GM21526 (cell line): ENCODE data around the gene RBKS.

ENCODE experiments used
- ATAC-seq: cut with Tn5 transposase; IDR thresholded peaks from one replicate; pipeline ENCODE4 v1.9.1; 2021; ENCODE audit warnings: moderate library complexity; ENCODE audit not compliant: unreplicated experiment, low FRiP score

The RBKS gene

DNA sequence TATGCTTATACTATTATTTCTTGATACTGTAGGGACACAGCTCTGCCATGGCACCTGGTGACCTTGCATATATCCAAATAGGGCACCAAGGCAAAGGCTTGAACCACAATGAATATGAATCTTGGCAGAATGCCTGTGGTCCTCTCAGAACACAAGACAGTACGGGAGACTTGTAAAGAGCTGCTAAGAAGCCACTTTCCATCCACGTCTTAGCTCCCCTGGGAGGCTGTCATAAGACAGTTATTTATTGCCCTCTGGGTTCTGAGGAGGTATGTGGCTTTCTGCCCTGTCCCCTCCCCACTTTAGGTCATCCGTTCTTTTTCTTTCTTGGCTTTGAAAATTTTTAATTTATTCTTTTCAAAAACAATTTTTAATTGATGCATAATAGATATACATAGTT, 148.5 kb downstream of the RBKS start:
- no peak for ATAC-seq

- no peak for ATAC-seq
Observed at GRCh38 chr2:27739058-27739373, 151.2 kb downstream of the RBKS start.

DNA sequence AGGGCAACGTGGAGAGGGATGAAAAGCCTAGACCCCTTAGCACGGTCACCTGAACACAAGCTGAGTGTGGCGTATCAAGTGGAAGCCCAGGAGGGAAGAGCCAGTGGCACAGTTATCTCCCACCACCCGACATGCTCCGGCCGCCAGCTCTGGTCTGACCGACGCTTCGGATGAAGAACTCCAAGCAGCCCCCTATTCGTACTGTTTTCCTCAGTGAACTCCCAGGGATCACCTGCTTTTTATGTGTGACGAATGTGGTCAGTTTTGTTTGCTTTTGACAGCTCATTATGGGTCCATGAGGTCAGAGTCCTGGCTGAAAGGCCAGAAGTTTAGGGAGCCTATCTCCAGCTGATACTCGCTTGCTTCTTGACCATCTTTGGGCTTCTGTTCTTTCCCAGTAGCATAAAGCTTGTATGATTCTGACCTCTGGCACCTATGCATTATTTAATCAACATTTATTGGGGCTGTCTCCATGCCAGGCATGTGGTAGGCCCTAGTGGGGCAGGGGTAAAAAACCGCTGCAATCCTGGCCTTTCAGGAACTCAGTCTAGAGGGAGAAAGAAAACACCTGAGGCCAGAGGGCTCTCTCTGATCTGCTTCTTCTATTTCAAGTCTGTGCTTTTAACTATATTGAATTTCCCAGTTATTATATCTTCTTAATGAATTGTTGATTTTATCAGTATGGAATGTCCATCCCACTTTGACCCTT, 151.7 kb downstream of the RBKS start:
- ATAC-seq = no peak

DNA sequence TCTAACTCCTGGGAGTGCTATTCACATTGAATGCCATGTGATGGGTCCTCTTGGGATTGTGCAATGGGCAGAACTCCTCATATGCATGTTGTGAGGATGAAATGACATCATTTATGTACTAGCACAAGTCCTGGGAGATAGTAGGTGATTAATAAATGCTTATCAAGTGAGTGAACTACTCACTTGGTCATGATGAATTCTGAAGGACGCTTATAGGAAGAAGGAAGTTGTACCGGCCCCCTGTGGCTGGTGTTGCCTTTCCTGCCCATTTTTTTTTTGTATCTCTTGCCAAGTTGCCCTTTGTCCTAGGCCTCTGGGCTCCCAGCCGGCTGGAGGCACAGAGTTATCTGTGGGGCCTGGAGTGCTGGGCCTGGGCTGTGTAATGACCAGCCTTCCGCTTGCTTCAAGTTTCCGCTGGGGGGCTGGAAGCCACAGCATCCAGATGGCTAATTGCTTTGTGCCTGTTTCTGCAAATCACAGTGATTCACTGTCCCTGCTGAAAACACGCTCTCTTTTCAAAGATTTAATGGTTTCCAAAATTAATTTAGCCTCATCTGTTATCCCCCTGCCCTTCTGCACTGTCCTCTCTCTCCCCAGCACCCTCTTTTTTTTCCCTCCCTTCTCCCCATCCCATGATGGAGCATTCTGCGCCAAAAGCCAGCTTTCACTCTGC, 152.4 kb downstream of the RBKS start:
- ATAC-seq = no peak

GRCh38 chr2:27736890-27737204, 153.3 kb downstream of the RBKS start:
- ATAC-seq = no peak

DNA sequence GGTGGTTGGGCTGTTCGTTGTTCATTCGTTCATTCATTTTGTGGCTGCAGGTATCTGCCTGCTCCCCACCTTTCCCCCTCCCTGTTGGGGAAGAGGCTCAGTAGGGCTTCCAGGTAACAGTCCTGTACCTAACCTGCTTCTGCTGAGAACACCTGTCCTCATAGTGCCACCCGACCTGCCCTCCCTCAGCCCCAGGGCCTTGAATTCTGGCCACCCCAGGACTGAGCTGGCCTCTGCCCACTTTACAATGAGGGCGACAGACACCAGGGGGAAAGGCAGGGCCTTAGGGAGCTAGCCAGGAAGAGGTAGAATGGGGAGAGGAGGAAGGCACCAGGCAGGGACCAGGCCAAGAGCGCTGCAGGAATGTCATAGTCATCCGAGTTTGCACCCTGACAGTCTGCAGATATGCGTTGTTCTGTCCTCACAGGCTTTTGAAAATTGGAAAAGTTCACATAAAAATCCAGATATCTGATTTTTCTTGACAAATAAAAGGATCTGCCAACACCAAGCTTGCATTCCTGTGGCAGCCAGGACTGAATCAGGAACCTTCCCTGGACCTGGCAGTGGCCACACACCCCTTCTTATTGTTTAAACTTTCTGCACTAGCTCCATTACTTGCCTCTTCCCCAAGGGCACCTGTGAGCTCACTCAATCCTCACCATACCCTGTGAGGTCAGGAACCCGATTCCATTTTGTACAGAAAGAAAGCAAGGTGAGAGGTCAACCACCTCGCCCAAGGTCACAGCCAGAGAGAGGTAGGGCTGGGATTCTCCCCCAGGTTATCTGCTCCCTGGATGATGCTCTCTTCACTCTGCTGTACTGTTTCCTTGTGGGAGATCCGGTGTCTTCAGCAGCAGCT, 153.9 kb downstream of the RBKS start:
- no peak for ATAC-seq

DNA sequence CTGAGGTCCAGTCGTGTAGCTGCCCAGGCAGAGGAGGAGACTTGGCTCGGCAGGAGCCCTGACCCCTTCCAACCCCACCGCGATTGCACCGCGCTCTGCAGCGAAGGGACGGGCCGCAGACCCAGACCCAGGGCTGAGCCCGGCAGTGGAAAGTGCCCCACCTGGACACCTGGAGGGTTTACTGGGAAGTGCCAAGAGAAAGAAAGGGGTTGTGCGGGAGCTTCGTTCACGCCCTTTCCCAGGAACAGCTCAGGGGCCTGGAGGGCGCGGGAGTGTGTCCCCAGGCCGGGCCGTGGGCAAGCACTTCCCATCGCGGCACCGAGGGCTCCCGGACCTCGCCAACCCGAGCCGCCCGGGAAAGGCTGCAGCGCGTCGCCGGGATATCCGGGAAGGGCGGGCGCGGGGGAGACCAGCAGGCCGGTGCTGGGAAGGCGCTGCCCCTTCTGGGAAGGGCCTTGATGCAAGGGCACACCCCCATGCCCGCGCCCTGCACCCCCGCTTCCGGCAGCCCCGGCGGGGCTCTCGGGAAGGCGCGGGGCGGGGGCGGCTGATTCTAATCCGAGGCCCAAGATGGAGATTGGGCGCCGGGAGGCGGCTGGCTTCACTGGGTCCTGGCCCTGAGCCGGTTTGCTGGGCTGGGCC, 154.8 kb downstream of the RBKS start:
- ATAC-seq = no peak

GRCh38 chr2:27734305-27734704, 155.9 kb downstream of the RBKS start:
- ATAC-seq = no peak
